ENCODE data around the gene ESF1. TPM values are rescaled to one million over a fixed set of nuclear protein-coding genes. Genes with fewer than 3 reads are reported as not detected.

Gene ESF1
- total RNA-seq, 2 experiments from 2014 or later = 10.1 to 13.5 TPM

DNA sequence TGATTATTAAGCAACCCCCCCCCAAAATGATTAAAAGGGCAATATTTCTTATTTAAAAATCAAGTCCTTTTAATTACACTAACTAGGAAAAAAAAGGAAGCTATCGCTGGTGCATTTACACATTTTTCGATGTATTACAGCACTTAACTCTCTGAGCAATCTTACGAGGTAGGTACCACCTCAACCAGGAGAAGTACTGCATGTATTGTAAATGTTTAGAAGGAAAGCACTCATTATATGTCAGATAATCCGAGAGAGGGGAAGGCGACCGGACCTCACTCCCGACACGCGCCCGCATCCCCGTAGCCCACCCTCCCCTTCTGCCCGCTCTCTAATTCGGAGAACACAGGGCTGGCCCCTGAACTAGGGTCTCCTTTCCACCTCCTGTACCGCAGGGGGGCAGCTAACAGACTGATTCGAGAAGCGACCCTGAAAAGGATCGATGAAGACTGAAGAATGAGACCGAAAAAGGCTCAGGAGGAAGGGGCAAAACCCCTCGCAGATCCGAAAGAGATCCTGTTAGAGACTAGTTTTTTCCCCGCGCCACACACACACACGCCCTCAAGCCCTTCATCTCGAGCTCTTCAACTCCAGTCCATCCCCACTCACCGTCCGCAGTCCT, 337 bp downstream of the ESF1 start:
- no peak for DNase-seq (ENCODE audit: low spot score)
- H3K4me3 ChIP-seq (ENCODE audit: low read depth, low read length, poor library complexity, severe bottlenecking) = peak overlapping the region; percentile 90
- ChIA-PET POLR2A (interaction anchor here (0.5 to 2.0 kb wide), 18 partner anchors 10 to 1812 kb away, joined by 3 to 7 read pairs (median 4); no protein-coding TSS in a partner anchor), CTCF (ENCODE audit: unreplicated experiment) (interaction anchor here (0.6 kb wide), 1 partner anchor 194 kb away, joined by 3 read pairs; no protein-coding TSS in a partner anchor)
- peaks cover 15% of the 10 kb centered on the region; the same call in 1 of the 2 replicates for H4K20me1 ChIP-seq (ENCODE audit: insufficient read depth, low read length)
- no peaks in the 10 kb centered on the region for H3K9me3 ChIP-seq (ENCODE audit: low read length)
- H3K79me2 ChIP-seq (ENCODE audit: insufficient read depth, low read depth, low read length) = peaks cover 72% of the 10 kb centered on the region
- peak overlapping the region; percentile 86 for H2AFZ ChIP-seq (ENCODE audit: low read length)
- H3K27ac ChIP-seq (ENCODE audit: low read depth, low read length, poor library complexity, severe bottlenecking) = peak overlapping the region; percentile 66
- H3K9me2 ChIP-seq (ENCODE audit: insufficient read depth, low read length) = no peaks in the 10 kb centered on the region
- TF ChIP-seq, protein P1, sequence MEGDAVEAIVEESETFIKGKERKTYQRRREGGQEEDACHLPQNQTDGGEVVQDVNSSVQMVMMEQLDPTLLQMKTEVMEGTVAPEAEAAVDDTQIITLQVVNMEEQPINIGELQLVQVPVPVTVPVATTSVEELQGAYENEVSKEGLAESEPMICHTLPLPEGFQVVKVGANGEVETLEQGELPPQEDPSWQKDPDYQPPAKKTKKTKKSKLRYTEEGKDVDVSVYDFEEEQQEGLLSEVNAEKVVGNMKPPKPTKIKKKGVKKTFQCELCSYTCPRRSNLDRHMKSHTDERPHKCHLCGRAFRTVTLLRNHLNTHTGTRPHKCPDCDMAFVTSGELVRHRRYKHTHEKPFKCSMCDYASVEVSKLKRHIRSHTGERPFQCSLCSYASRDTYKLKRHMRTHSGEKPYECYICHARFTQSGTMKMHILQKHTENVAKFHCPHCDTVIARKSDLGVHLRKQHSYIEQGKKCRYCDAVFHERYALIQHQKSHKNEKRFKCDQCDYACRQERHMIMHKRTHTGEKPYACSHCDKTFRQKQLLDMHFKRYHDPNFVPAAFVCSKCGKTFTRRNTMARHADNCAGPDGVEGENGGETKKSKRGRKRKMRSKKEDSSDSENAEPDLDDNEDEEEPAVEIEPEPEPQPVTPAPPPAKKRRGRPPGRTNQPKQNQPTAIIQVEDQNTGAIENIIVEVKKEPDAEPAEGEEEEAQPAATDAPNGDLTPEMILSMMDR (conservative IDR thresholded peaks at IDR 0.05; ENCODE audit: low read length) = no peak; the same call in 1 of the 2 replicates
- no peak for TF ChIP-seq EZH2phosphoT487 (IDR thresholded peaks at IDR 0.05; ENCODE audit: borderline replicate concordance, low read depth, low read length)
- peak overlapping the region; percentile 93 for H3K4me2 ChIP-seq (ENCODE audit: low read length)
- intact Hi-C loops (cut with micrococcal nuclease; ENCODE audit: unreplicated experiment) = loop anchor here (10.0 kb wide), 1 partner anchor 150 kb away; the partner anchor contains the start of gene TASP1
- peaks cover 34% of the 10 kb centered on the region for H3K4me1 ChIP-seq (ENCODE audit: insufficient read depth, low read length, poor library complexity, severe bottlenecking)
- peaks cover 57% of the 10 kb centered on the region for H3K36me3 ChIP-seq (ENCODE audit: insufficient read depth, low read length)
- no TSS peak for BruUV-seq (replicated peaks)

DNA sequence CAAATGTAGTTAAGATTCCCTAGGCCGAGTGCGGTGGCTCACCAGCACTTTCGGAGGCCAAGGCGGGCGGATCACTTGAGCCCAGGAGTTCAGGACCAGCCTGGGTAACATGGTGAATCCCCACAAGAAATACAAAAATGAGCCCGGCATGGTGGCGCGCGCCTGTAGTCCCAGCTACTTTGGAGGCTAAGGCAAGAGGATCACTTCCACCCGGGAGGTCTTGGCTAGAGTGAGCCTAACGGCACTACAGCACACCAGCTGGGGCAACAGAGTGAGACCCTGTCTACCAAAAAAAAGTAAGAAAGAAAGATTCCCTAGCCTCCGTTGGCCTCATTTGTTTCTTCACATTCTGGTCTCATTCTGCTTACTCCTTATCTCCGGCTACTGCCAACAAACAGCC, 1.2 kb downstream of the ESF1 start:
- BruUV-seq (replicated peaks) = no TSS peak

More for the DNA sequence above, 1.2 kb downstream of the ESF1 start:
- Histone ChIP-seq H4K20me1 (ENCODE audit: insufficient read depth, low read length) (peaks cover 17% of the 10 kb centered on the region), H3K79me2 (ENCODE audit: insufficient read depth, low read depth, low read length) (peaks cover 66% of the 10 kb centered on the region), H3K4me1 (ENCODE audit: insufficient read depth, low read length, poor library complexity, severe bottlenecking) (peaks cover 42% of the 10 kb centered on the region), H3K4me3 (ENCODE audit: low read depth, low read length, poor library complexity, severe bottlenecking) (peak overlapping the region; percentile 90), H3K9me2 (ENCODE audit: insufficient read depth, low read length) (no peaks in the 10 kb centered on the region), H2AFZ (ENCODE audit: low read length) (no peak overlapping the region), H3K9me3 (ENCODE audit: low read length) (no peaks in the 10 kb centered on the region), H3K27ac (ENCODE audit: low read depth, low read length, poor library complexity, severe bottlenecking) (no peak overlapping the region), H3K36me3 (ENCODE audit: insufficient read depth, low read length) (peaks cover 55% of the 10 kb centered on the region), H3K4me2 (ENCODE audit: low read length) (peak overlapping the region; percentile 93)
- DNase-seq (ENCODE audit: low spot score) = no peak
- TF ChIP-seq, protein P1 (conservative IDR thresholded peaks at IDR 0.05; ENCODE audit: low read length) = no peak
- TF ChIP-seq EZH2phosphoT487 (IDR thresholded peaks at IDR 0.05; ENCODE audit: borderline replicate concordance, low read depth, low read length) = no peak
- CTCF ChIA-PET (ENCODE audit: unreplicated experiment) = interaction anchor here (0.6 kb wide), 1 partner anchor 195 kb away, joined by 3 read pairs; no protein-coding TSS in a partner anchor
- POLR2A ChIA-PET = interaction anchor here (0.6 to 0.9 kb wide), 4 partner anchors 9 to 540 kb away, joined by 3 to 4 read pairs (median 4); no protein-coding TSS in a partner anchor
- intact Hi-C loops (cut with micrococcal nuclease; ENCODE audit: unreplicated experiment) = loop anchor here (10.0 kb wide), 1 partner anchor 149 kb away; the partner anchor contains the start of gene TASP1
